ENCODE measurements around the gene SORCS2.

DNA sequence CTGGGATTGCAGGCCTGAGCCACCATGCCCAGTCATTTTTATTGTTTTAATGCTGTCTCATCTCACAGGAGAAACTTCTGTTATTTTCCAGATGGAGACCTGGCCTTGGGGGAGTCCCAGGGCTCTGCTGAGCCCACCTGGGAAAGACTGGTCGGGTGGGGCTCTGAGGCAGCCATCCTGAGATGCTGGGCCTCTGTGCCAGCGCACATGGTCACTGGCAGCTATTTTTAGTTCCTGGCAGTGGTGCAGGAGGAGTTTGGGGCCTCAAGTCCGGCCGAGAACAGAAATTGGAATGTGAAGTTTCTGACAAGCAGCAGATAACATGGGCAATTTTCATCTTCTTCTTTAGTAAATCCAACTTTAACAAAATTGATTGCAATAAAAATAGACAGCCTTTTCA, 44.5 kb downstream of the SORCS2 start:
- TF ChIP-seq, protein P1, sequence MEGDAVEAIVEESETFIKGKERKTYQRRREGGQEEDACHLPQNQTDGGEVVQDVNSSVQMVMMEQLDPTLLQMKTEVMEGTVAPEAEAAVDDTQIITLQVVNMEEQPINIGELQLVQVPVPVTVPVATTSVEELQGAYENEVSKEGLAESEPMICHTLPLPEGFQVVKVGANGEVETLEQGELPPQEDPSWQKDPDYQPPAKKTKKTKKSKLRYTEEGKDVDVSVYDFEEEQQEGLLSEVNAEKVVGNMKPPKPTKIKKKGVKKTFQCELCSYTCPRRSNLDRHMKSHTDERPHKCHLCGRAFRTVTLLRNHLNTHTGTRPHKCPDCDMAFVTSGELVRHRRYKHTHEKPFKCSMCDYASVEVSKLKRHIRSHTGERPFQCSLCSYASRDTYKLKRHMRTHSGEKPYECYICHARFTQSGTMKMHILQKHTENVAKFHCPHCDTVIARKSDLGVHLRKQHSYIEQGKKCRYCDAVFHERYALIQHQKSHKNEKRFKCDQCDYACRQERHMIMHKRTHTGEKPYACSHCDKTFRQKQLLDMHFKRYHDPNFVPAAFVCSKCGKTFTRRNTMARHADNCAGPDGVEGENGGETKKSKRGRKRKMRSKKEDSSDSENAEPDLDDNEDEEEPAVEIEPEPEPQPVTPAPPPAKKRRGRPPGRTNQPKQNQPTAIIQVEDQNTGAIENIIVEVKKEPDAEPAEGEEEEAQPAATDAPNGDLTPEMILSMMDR (conservative IDR thresholded peaks at IDR 0.05; ENCODE audit: low read length) = no peak
- TF ChIP-seq EZH2phosphoT487 (IDR thresholded peaks at IDR 0.05; ENCODE audit: borderline replicate concordance, low read depth, low read length) = no peak

All from OCI-LY7 (cell line).